Heart right ventricle (tissue), 16 donors: Measurements from ENCODE around the gene AFMID. TPM values are rescaled to one million over a fixed set of nuclear protein-coding genes. Genes with fewer than 3 reads are reported as not detected.

Experiments
- ATAC-seq, 8 donors: fragments of 200-7000 bp; cut with Tn5 transposase; one replicate each; pipeline ENCODE4 v1.9.1; 2020; ENCODE audit warnings: mild to moderate bottlenecking in 8 of 8, moderate library complexity in 8 of 8, moderate number of reproducible peaks in 1 of 8
- DNase-seq, 2 donors: peaks; one replicate each; pipeline ENCODE4 v3.0.0-alpha.2; 2020
- H3K27ac ChIP-seq, 10 donors: fragments of 200-600 bp; sonication (generic) in 2 of 10; one replicate each; pipeline versions ENCODE4 v1.5.0 to v1.8.0; 2020 to 2022; ENCODE audit warnings: mild to moderate bottlenecking in 3 of 10
- H3K27me3 ChIP-seq, 7 donors: fragments of 200-600 bp; one replicate each; pipeline ENCODE4 v1.8.0; 2021 to 2022; ENCODE audit warnings: mild to moderate bottlenecking in 2 of 7
- H3K36me3 ChIP-seq, 9 donors: fragments of 200-600 bp; sonication (generic) in 1 of 9; one replicate each; pipeline versions ENCODE4 v1.5.0 to v1.8.0; 2020 to 2022; ENCODE audit warnings: mild to moderate bottlenecking in 2 of 9
- H3K4me1 ChIP-seq, 9 donors: fragments of 200-600 bp; sonication (generic) in 1 of 9; one replicate each; pipeline versions ENCODE4 v1.5.0 to v1.8.0; 2020 to 2022; ENCODE audit warnings: mild to moderate bottlenecking in 4 of 9
- H3K4me3 ChIP-seq, 10 donors: fragments of 200-600 bp; sonication (generic) in 2 of 10; one replicate each; pipeline versions ENCODE4 v1.5.0 to v1.8.0; 2020 to 2022; ENCODE audit warnings: mild to moderate bottlenecking in 7 of 10, moderate library complexity in 2 of 10
- H3K9me3 ChIP-seq, 11 donors: fragments of 200-600 bp in 10 of 11; sonication (generic) in 2 of 11; one replicate each; pipeline versions ENCODE4 v1.5.0 to v1.8.0; 2013 to 2022; ENCODE audit warnings: mild to moderate bottlenecking in 2 of 11, control low read depth in 1 of 11, moderate library complexity in 1 of 11
- WGBS, 2 donors: extraction: QIAGEN DNeasy Blood & Tissue Kit; methylation state at CpG; one replicate each; pipeline ENCODE4 v1.1.7; 2013; ENCODE audit warnings: inconsistent platforms in 1 of 2; 5-methylcytosine and 5-hydroxymethylcytosine counted together
- intact Hi-C, 10 donors: fragments of 100-400 bp; cut with DNase I; formaldehyde crosslinking; loops; one replicate each; pipeline versions ENCODE4 v1.11.1 to v1.14.2; 2022
- polyA plus RNA-seq, 2 donors: library from polyadenylated mRNA; stranded (reverse); fragments of 200-250 nt; gene quantifications; one replicate each; pipeline ENCODE4 v1.2.3, GENCODE V29; 2013
- total RNA-seq, 10 donors: library from RNA; stranded (reverse); fragmentation: NEBNext Ultra II Directional in 3 of 10; extraction: Animal tissue kit (Norgen Biotek cat#: 25700) in 3 of 10; gene quantifications; one replicate each; pipeline versions ENCODE4 v1.2.1 to v1.2.4, GENCODE V29; 2021 to 2023
- TF ChIP-seq, protein P1 (sequence below), 9 donors: fragments of 200-600 bp; sonication (generic) in 2 of 9; IDR thresholded peaks; one replicate each; pipeline versions ENCODE4 v1.5.0 to v1.8.0; 2021 to 2022; ENCODE audit warnings: antibody characterized with exemption in 9 of 9, mild to moderate bottlenecking in 5 of 9, moderate library complexity in 1 of 9
- donor health status: Arrhythmogenic right ventricular cardiomyopathy.
- donor health status: ischemic (EF 13 %, LVEDD 7.1; RV severe dilation, severe dysfunction).
- donor health status: healthy with polysubstance abuse.
- donor health status: DM: no; HTN: yes; CAD: no.
- donor health status: DM: no; HTN: no; CAD: no.
- donor health status: ischemic (EF 25% LVEDD 6.9; RV normal size, moderate dysfunction).
- donor health status: ischemic (EF 25% LVEDD 5.7; RV mildly dilated, moderate dysfunction).
- donor health status: healthy.
- donor health status: DM: yes; HTN: yes; CAD: no.
- donor health status: Ischemic cardiomyopathy.
- donor health status: ischemic (EF 35%, LVEDD 5.7; RV mildly dilated, moderate dysfunction).
- donor health status: nonischemic (EF 11% LVEDD 7.7; RV severe dilation, severe dysfunction).
- donor health status: DM: yes; HTN: yes; CAD: no.
- donor health status: PGD.
- donor health status: ischemic (EF 29% LVEDD 5.4; RV normal size, mild dysfunction).
- donor health status: nonischemic (EF 23%, LVEDD 6.1; RV moderate dilation, normal function).

AFMID gene
- total and polyA plus RNA-seq, 12 donors: 13.0 to 42.4 (median 28.2) TPM

DNA sequence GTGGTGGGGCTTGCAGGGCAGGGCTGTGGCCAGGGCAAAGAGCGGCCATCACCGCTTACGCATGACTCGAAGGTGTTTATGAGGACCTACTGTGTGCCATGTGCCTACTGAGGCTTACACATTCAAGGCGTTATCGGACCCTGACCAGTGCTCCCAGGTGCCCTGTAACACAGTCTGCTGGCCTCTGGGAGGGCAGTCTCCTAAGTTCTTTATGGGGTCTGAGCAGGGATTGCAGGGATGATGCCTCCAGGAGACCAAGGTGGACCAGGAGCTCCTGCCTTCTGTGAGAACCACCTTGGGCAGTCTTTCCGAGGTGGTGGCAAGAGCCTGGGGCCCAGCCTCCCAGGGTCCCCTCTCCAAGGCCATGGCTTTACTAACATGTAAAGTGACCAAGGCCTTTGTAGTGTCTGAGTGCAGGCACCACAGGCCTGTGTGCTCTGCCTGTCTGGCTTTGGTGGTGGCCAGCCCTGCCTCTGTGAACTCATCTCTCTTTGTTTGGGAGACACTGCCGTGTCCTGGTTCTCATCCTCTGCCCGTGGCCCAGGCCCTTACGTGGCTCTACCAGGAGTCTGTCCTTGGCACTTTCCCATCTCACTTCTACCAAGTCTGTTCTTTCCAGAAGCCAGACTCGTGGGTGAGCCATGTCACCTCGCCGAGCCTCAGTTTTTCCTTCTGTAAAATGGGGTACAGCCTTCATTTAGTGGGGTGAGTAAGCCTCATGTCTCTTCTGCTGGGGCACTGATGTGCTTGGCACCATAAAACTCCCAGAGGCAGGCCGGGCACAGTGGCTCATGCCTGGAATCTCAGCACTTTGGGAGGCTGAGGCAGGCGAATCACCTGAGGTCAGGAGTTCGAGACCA is 22.2 kb upstream of the AFMID start:
- no peak overlapping the region for H3K4me3 ChIP-seq

DNA sequence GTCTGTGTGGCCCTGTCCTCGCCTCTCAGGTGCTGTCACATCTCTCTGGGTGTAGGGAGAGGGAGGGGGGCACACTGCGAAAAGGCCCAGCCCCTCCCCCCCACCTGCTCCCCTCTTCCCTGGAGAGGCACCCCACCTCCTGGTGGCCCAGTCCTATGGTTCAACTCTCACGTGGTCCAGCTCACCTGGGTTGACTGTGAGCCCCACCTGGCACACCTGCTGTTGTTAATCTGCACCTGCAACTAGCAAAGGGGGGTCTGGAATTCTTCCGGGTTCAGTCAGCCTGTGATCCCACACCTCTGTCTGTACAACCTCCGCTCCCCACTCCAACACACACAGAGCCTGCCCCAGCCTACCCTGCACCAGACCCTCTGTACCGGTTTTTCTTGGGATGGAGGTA is 20.7 kb upstream of the AFMID start:
- H3K27me3 ChIP-seq: no peaks in the 10 kb centered on the region
- DNase-seq (no peak), ATAC-seq (no peak)
- WGBS, 2 donors: 74 to 79% methylated on average over 6 of the region's 6 CpGs
- H3K4me3 ChIP-seq: no peak overlapping the region
- peaks cover 3 to 30% (median 15%) of the 10 kb centered on the region in 9 donors for H3K4me1 ChIP-seq
- H3K36me3 ChIP-seq: peaks cover 0 to 9% (median 3%) of the 10 kb centered on the region in 9 donors
- H3K9me3 ChIP-seq: no peaks in the 10 kb centered on the region
- intact Hi-C loops: no loop called here
- no peak overlapping the region for H3K27ac ChIP-seq
- TF ChIP-seq, protein P1, sequence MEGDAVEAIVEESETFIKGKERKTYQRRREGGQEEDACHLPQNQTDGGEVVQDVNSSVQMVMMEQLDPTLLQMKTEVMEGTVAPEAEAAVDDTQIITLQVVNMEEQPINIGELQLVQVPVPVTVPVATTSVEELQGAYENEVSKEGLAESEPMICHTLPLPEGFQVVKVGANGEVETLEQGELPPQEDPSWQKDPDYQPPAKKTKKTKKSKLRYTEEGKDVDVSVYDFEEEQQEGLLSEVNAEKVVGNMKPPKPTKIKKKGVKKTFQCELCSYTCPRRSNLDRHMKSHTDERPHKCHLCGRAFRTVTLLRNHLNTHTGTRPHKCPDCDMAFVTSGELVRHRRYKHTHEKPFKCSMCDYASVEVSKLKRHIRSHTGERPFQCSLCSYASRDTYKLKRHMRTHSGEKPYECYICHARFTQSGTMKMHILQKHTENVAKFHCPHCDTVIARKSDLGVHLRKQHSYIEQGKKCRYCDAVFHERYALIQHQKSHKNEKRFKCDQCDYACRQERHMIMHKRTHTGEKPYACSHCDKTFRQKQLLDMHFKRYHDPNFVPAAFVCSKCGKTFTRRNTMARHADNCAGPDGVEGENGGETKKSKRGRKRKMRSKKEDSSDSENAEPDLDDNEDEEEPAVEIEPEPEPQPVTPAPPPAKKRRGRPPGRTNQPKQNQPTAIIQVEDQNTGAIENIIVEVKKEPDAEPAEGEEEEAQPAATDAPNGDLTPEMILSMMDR (IDR thresholded peaks at IDR 0.05): no peak

More for the DNA sequence above, 22.2 kb upstream of the AFMID start:
- no peaks in the 10 kb centered on the region for H3K27me3 ChIP-seq
- DNase-seq: no peak
- H3K4me1 ChIP-seq: peaks cover 3 to 17% (median 11%) of the 10 kb centered on the region in 9 donors
- ATAC-seq: no peak
- 91 to 96% methylated on average over 16 of the region's 16 CpGs for WGBS, 2 donors
- no peaks in the 10 kb centered on the region for H3K9me3 ChIP-seq
- intact Hi-C loops: no loop called here
- H3K36me3 ChIP-seq: no peaks in the 10 kb centered on the region
- H3K27ac ChIP-seq: no peak overlapping the region
- TF ChIP-seq, protein P1 (IDR thresholded peaks at IDR 0.05): no peak

DNA sequence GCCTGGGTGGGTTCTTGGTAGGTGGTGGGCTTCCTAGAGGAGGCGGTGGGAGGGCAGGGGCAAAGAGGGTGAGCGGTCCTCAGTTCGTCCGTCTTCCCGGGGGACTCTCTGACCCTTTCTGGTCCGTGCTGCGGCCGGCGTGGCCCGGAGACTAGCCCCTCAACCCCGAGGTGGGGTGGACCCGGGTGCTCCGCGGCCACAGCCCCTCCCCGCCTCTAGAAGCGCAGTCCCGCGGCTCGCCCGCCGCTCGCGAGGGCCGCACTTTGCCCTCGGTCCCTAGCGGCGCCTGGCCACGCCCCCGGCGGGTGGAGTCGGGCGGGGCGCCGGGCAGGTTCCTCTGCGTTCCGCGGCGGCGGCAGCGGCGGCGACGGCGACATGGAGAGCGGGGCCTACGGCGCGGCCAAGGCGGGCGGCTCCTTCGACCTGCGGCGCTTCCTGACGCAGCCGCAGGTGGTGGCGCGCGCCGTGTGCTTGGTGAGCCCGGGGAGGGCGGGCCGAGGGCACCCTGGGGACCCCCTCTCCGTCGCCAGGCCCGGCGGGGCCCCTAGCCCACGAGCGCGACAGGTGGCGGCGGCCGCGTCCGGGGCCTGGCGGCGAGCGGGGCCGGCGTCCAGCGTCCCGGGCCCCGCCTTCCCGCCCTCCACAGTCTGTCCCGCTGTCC is 18.8 kb upstream of the AFMID start, which contains the start of gene SYNGR2:
TSS of gene SYNGR2 (plus strand) at position 340 of the 661 bp plus-strand sequence. CDS start at position 376, 36 bp downstream.
- intact Hi-C loops: loop anchor here in 1 of 10 donors (2.0 kb wide), 1 partner anchor 40 kb away; the partner anchor contains the start of gene TMC6
- peak; percentile 38 to 89 (median 60) for ATAC-seq
- no peaks in the 10 kb centered on the region for H3K27me3 ChIP-seq
- H3K36me3 ChIP-seq: peaks cover 0 to 28% (median 10%) of the 10 kb centered on the region in 9 donors
- WGBS, 2 donors: 0% methylated on average over 42 to 84 of the region's 84 CpGs
- H3K9me3 ChIP-seq: no peaks in the 10 kb centered on the region
- peak; percentile 79 to 88 for DNase-seq
- H3K4me3 ChIP-seq: peak within 1 kb of the TSS; percentile 36 to 78 (median 69)
- peaks cover 17 to 50% (median 35%) of the 10 kb centered on the region in 9 donors for H3K4me1 ChIP-seq
- TF ChIP-seq, protein P1 (IDR thresholded peaks at IDR 0.05): no peak
- H3K27ac ChIP-seq: peak within 1 kb of the TSS; percentile 82 to 94 (median 91)
